ENCODE measurements around the gene IL16. TPM values are rescaled to one million over a fixed set of nuclear protein-coding genes. Genes with fewer than 3 reads are reported as not detected.

Gene IL16
- total RNA-seq, 2 donors from 2014 or later: 25.9 to 114 TPM

DNA sequence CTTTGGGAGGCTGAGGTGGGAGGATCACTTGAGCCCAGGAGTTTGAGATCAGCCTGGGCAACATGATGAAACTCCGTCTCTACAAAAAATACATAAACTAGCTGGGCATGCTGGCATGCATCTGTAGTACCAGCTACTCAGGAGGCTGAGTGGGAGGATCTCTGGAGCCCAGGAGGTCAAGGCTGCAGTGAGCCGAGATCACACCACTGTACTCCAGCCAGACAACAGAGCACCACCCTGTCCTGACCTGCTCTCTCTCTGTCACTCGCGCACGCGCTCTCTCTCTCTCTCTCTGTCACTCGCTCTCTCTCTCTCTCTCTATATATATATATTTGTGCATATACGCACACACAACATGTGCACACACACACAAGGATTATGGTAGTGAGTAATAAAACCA is 61.8 kb downstream of the IL16 start:
- H3K27ac Mint-ChIP-seq: no peak overlapping the region
- no peak for ATAC-seq
- H3K36me3 Mint-ChIP-seq: no peaks in the 10 kb centered on the region
- no peaks in the 10 kb centered on the region for H3K9me3 Mint-ChIP-seq
- no peak for DNase-seq (ENCODE audit: low spot score in 2 of 2)

DNA sequence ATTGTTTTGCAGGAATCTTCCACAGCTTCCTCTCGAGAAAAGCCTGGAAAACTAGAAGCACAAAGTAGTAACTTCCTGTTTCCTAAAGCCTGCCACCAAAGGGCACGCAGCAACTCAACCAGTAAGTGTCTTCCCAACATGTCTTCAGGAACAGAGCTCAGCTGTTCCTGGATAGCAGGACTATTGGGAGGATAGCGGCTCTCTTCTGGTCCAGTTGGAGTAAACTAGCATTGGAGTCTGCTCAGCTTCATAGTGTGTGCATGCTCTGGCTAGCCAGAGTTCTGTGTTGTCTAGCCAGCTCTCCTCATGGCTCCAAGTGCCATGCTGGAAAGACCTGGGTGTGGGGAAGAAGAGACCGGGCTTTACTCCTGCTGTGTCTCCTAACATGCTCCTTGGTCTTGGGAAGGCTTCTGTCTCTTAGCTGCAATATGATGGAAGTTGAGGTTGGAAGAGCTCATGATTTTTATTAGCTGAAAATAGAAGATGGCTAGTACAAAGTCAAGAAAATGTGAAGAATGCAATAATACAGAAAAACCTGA is 63.1 kb downstream of the IL16 start:
- ATAC-seq: no peak
- no peak for DNase-seq (ENCODE audit: low spot score in 2 of 2)
- Mint-ChIP-seq H3K36me3 (no peaks in the 10 kb centered on the region), H3K9me3 (no peaks in the 10 kb centered on the region), H3K27ac (no peak overlapping the region)

DNA sequence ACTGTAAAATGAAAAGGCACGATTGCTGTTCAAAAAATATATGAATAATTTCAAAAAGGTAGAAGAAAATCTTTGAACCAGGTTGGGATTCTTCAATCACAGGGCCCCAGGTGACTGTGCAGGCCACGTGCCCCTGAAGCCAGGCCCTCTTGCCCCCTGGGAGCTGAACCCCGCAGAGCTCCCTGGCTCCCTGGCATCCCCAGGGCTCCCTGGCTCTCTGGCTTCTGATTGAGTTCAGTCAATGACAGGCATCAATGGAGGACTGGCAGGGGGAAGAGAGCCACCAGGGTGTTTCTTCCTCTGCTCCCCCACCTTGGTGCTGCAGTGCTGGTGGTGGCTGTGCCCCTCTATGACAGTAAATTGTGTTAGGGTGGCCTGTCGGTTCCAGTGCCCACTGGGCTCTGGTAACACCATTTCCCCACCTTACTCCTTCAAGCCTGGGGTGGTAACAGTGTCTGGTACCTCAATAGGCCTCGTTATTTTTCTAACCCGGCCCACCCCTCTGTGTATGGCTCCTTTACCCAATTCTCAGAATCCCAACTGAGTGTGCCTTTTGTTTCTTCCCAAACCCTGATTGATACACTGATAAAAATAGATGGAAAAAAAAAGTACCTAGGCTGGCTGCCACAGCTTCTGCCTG is 64.6 kb downstream of the IL16 start:
- Mint-ChIP-seq H3K27ac (no peak overlapping the region), H3K9me3 (no peaks in the 10 kb centered on the region), H3K36me3 (no peaks in the 10 kb centered on the region)
- no peak for DNase-seq (ENCODE audit: low spot score in 2 of 2)
- ATAC-seq: no peak

DNA sequence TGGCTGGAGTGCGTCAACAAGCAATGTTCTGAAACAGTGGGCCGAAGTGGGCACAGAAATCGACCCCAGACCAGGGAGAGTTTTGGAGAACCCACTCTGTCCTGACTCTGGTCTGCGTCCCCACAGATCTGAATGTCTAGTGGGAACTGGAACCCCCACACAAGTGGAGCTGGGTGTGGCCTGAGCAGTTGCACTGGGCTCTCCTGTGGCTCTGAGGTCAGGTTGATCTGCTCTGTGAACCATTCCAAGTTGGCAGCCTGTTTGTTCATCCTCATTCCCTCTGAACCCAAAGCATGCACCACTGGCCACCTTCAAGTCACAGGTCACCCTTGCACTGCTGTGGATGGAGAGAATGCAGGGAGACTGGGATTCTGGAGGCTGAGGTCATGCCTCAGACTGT is 66.8 kb downstream of the IL16 start:
- ATAC-seq: no peak
- Mint-ChIP-seq H3K36me3 (no peaks in the 10 kb centered on the region), H3K27ac (no peak overlapping the region)

DNA sequence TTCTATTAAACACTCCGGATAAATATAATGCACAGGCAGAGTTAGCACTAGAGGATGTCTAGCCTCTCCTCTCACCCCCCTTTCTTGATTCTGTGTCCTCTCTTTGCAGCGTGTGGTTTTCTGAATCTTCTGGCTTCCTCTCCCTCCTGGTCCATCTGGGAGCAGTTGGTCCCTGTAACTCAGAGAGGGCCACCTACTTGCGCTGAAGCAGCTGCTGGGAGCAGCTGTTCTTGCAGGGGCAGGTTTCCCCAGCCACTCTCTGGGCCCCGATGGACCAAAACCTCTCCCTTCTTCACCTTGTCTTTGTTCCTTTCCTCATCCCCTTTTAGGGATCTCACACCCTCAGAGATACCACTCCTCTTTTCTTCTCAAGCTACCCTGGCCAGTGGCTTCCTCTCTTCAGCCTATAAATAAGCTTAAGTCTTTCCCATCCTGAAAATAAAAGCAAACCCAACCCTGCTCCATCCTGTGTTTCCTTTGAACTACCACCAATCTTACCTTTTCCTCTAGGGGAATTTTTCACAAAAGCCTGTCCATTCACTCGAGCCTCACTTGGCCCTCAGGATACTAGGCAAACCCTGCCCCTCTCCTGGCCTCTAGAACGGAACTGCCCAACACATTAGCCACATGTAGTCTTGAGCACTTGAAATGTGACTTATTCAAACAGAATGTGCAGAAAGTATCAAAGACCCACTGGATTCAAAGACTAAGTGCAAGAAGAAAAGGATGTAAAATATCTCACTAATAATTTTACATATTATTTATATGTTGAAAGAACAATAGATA is 67.6 kb downstream of the IL16 start:
- Mint-ChIP-seq H3K27ac (no peak overlapping the region), H3K36me3 (no peaks in the 10 kb centered on the region), H3K9me3 (no peaks in the 10 kb centered on the region)
- no peak for DNase-seq (ENCODE audit: low spot score in 2 of 2)
- ATAC-seq: no peak

More for the DNA sequence above, 66.8 kb downstream of the IL16 start:
- no peaks in the 10 kb centered on the region for H3K9me3 Mint-ChIP-seq
- no peak for DNase-seq (ENCODE audit: low spot score in 2 of 2)

DNA sequence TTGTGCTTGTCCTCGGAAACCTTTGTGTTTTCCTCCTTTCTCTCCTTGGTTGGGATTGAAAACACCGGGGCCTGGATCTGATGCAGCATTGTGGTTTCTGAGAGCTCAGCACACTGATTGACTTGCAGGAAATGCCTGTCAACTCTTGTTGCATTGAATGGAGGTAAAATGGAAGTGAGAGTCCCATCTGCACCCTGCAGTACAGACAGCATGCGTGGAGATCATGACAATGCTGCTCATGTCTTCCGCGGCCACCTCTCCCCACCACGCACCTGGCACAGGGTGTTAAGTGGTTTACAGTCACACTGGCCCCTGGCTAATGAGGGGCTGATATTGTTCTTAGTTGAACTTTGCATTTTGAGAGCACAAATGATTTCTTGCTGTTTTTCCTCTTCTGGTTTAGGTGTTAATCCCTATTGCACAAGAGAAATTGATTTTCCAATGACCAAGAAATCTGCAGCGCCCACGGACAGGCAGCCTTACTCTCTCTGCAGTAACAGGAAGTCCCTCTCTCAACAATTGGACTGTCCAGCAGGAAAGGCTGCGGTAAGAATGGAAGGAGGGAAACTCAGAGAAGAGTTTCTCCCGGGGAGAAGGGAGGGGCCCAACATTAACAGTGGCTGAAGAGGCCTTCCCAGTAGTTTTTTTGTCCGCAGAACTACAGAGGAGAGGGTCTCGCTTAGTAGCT is 68.7 kb downstream of the IL16 start:
- no peaks in the 10 kb centered on the region for H3K9me3 Mint-ChIP-seq
- H3K27ac Mint-ChIP-seq: no peak overlapping the region
- ATAC-seq (peak in 1 of 2 donors; percentile 2), DNase-seq (ENCODE audit: low spot score in 2 of 2) (no peak)
- no peaks in the 10 kb centered on the region for H3K36me3 Mint-ChIP-seq

DNA sequence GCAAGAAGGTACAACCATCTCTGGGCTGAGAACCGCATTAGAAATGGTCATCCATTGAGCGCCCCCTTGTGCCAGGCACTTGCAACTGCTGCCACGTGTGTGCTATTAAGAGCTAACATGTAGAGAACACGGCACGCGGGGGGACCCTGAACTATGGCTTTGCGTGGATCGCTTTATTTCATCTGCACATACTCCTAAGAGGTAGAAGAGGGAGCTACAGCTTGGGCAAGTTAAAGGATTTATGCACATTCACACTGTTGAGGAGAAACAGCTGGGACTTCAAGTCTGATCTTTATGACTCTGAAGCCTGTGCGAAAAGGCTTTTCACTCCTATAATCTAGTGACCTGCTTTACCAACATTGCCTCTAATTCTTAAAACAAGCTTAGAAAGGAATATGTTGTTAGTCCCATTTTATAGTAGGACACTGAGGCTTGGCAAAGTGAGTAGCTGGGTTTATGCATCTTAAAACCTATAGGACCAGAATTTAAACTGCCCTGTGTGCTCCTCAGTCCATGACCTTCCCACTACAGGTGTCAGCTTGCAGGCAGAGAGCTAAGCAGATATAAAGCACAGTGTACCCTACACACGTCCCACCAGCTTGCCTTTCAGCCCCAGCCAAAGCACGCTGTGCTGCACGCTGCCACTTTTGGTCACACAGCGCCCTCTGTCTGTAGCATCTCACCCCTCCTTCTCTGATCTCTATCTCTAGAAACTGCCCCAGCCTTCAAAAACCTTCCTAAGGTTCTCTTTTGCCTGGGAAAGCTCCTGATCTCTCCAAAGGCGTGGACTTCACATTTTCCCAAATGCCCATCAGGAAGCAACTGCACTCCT is 69.5 kb downstream of the IL16 start:
- DNase-seq (ENCODE audit: low spot score in 2 of 2) (peak; percentile 73 to 88), ATAC-seq (peak; percentile 90 to 96)
- Mint-ChIP-seq H3K9me3 (no peaks in the 10 kb centered on the region), H3K36me3 (no peaks in the 10 kb centered on the region), H3K27ac (peak overlapping the region; percentile 12 to 15)

DNA sequence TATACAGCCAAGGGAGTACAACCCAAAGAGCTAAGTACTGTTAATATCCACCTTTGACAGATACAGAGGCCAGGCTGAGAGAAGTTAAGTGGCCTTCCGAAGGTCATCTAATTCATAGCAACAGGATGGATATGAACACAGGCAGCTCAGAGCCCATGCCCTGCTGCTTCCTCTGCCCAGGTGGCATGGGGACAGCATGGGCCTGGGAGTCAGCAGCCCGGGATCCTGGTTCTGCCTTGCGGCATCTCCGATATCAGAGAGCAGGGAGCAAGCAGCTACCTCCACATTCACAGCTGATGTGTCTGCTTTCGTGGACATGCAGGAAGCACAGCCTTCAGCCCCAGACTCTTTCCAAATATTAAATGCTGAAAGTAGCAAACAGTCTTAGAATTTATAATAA is 71.7 kb downstream of the IL16 start:
- no peaks in the 10 kb centered on the region for H3K36me3 Mint-ChIP-seq
- no peaks in the 10 kb centered on the region for H3K9me3 Mint-ChIP-seq
- ATAC-seq (no peak), DNase-seq (ENCODE audit: low spot score in 2 of 2) (no peak)
- no peak overlapping the region for H3K27ac Mint-ChIP-seq

DNA sequence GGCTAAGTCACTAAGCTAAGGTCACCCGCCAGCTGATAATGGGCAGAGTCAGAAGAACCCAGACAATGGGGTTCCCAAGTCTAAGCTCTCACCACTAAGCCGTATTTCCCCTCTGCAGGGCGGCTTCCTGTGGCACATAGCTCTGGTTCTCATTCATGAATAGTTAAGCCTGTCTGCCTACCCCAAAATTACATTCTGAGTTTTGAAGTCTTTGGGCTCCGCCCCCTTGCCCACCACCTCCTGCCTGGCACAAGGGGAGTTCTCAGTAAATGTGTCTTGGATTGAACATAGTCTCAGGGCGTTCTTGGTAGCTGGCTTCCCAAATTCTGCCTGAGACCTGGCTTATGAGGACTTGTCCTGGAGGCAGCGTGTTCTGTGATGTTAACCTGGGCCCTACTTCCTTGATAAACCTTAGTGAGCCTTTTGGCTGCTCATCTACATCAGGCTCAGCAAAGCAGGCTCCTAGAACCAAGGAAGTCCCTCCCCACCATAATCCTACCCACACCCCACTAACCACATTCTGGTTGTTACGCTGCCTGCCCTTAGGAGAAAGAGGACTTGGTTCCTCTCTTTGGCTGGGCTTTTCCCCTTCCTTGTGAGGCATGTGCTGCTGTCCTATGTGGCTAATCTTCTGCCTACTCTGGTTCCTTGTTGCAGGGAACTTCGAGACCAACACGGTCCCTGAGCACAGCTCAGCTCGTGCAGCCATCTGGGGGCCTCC is 72.4 kb downstream of the IL16 start:
- DNase-seq (ENCODE audit: low spot score in 2 of 2): no peak
- no peak for ATAC-seq
- H3K27ac Mint-ChIP-seq: no peak overlapping the region
- H3K9me3 Mint-ChIP-seq: no peaks in the 10 kb centered on the region
- H3K36me3 Mint-ChIP-seq: no peaks in the 10 kb centered on the region

DNA sequence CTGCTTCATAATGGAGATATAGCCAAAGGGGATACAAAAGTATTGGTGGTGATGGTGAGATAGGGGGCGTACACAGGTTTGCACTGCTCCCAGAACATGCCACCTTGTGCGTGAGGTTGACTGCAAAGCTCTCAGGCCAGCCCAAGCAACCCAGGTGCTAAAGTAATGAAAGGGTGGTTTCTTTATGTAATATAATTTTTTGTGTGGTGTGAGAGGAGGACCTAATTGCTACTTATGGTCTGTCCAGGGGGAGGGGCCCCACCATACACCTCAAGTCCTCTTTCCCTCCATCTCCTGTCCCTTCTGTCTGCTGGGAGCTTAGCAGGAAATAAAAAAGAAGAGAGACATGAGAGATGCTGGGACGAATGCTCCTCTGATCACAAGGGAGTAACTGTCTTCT is 73.5 kb downstream of the IL16 start:
- no peak for ATAC-seq
- no peaks in the 10 kb centered on the region for H3K9me3 Mint-ChIP-seq
- peak overlapping the region in 1 of 2 donors; percentile 30 for H3K27ac Mint-ChIP-seq
- no peak for DNase-seq (ENCODE audit: low spot score in 2 of 2)
- H3K36me3 Mint-ChIP-seq: no peaks in the 10 kb centered on the region

DNA sequence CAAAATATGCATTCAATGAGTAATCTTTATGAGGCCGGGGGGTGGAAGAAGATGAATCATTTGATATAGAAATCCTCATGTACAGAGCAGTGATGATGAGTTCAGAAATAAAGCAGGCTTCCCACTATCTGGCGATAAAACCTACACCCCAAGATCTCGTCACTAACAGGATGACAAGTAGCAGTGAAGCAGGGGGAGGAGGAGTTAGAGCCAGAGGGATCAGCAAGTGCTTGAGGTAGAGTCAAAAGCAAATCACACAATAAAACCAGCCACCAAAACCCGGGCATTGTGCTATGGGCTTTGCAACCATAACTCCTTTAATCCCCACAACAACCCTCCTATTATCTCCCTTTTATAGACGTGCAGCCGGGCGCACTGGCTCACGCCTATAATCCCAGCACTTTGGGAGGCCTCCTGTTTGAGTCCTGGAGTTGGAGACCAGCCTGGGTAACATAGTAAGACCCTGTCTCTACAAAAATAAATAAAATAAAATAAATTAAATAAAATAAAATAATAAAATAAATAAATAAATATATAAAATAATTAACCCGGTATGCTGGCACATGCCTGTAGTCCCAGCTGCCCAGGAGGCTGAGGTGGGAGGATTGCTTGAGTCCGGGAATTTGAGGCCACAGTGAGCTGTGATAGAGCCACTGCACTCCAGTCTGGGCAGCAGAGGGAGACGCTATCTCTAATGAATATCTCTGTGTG is 74.3 kb downstream of the IL16 start:
- no peaks in the 10 kb centered on the region for H3K9me3 Mint-ChIP-seq
- no peaks in the 10 kb centered on the region for H3K36me3 Mint-ChIP-seq
- H3K27ac Mint-ChIP-seq: peak overlapping the region in 1 of 2 donors; percentile 30
- ATAC-seq: peak in 1 of 2 donors; percentile 53
- no peak for DNase-seq (ENCODE audit: low spot score in 2 of 2)

DNA sequence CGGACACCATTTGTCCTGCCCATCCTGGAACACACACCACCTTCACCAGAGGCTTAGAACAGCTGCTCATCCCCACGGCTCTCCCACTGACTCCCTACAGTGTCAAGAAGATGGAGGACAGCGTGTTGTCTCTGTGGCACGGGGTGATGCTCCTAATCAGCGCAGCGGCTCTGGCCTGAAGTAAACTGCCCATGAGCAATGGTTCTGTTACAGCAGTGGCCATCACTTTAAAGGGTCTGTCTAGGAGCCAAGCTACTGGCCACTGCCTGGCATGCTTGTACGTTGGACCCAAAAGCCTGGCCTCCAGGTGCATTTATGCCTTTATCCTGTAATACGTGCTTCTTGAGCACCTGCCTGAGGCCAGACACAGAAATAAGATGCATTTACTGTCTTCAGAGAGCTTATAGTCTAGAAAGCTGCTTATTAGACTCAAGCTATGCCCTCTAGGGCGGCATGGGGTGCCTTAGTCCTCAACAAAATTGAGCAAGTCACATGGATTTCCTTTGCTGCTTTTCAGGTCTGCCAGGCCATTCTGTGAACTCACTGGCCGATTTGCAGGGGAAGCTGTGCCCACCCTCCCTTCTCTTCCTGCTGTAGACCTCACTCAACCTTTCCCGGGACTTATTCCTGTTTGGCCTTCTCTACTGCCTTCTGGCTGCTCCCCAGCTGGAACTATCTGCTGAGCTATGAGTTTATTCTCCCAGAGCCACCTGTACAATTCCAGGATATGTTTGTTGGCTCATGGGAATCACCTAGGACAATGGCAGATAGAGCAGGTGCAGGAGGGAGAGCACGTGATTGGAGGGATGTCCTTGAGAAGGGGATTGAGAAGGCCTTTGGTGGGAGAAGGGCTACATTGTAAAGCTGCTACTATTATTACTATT is 75.3 kb downstream of the IL16 start:
- DNase-seq (ENCODE audit: low spot score in 2 of 2): no peak
- H3K9me3 Mint-ChIP-seq: peaks cover 0 to 6% of the 10 kb centered on the region in 2 donors
- peaks cover 6 to 7% of the 10 kb centered on the region in 2 donors for H3K36me3 Mint-ChIP-seq
- no peak for ATAC-seq
- H3K27ac Mint-ChIP-seq: no peak overlapping the region

DNA sequence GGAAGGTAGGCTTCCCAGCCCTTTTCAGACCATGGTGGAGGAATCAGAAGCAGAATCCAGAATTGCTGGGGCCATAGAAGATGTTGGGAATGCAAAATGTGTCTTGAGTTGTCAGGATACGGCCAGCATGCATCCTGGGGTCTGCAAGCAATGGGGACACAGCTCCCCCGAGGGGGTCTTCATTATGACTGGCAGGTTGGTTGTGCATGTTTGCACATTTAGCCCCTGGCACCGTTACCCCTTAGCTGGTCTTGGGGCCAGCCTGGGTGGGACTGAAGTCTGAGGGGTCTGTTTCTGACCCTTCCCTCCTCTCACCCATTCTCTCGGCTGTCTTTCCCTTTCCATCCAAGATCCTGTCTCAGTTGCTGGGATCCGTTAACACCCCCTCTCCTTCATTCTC is 76.5 kb downstream of the IL16 start:
- Mint-ChIP-seq H3K36me3 (peaks cover 12 to 18% of the 10 kb centered on the region in 2 donors), H3K9me3 (peaks cover 0 to 11% of the 10 kb centered on the region in 2 donors), H3K27ac (peak overlapping the region in 1 of 2 donors; percentile 27)
- DNase-seq (ENCODE audit: low spot score in 2 of 2) (no peak), ATAC-seq (no peak)

DNA sequence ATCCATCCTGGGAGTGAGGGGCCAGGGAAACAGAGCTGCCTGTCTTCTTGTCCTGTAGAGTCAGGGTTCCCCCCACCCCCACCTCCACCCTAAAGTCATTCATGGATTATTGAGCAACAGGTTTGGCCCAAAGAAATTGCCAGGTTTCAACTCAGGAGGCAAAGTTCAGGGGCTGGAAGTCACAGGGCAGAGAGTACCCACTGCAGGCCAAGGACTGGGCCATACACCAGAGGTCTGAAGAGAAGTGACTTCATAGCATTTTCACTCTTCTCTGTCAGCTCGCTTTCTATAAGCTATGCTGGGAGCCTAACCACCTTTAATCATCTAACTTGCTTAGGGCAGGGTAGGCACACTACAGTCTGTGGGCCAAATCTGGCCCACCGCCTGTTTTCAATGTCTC is 77.2 kb downstream of the IL16 start:
- DNase-seq (ENCODE audit: low spot score in 2 of 2) (no peak), ATAC-seq (no peak)
- Mint-ChIP-seq H3K27ac (no peak overlapping the region), H3K36me3 (peaks cover 14 to 25% of the 10 kb centered on the region in 2 donors), H3K9me3 (peaks cover 0 to 14% of the 10 kb centered on the region in 2 donors)

Measured in activated naive CD4-positive, alpha-beta T cell treated with anti-CD3 and anti-CD28 coated beads, Interleukin-2, amount 50 U/mL, for 72 hours (primary cell).